ENCODE data around the gene PDS5B.

- TF ChIP-seq CTCF (IDR thresholded peaks at IDR 0.05) (no peak), POLR2A (IDR thresholded peaks at IDR 0.05) (no peak)
Observed at GRCh38 chr13:32609428-32609827, 23.2 kb downstream of the PDS5B start.
